HG03139 (cell line): ENCODE results near the gene LCN2.
"Not testable (repeated sequence)": the region's sequence is repeated elsewhere in the genome, so short reads cannot be mapped to it uniquely, and the experiment has no call there.

ENCODE experiments used
- ATAC-seq: cut with Tn5 transposase; IDR thresholded peaks from one replicate; pipeline ENCODE4 v1.9.1; 2021; ENCODE audit not compliant: unreplicated experiment

Gene LCN2

DNA sequence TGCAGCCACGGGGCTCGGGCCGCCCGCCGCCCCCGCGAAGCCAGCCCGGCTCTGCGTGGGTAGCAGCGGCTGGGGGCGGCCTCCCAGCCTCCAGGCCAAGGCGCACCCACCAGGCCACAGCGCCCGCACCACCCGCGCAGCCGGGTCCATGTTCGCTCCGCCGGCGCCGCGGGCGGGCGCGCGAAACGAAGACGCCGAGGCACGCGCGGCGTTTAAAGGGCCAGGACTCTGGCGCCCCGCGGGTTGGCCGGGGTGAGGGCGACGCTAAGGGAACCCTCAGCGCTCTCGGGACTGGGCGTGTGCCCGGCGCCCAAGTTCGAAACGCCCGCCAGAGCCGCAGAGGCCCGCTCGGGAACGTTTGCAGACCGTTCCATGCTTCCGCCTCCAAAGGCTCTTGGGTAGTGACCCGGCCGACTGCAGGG is 21.7 kb upstream of the LCN2 start, which contains the start of gene PTGES2:
TSS of gene PTGES2 (minus strand) at position 162 of the 422 bp plus-strand sequence. CDS start at position 150, 12 bp downstream.
- ATAC-seq: peak; percentile 44

DNA sequence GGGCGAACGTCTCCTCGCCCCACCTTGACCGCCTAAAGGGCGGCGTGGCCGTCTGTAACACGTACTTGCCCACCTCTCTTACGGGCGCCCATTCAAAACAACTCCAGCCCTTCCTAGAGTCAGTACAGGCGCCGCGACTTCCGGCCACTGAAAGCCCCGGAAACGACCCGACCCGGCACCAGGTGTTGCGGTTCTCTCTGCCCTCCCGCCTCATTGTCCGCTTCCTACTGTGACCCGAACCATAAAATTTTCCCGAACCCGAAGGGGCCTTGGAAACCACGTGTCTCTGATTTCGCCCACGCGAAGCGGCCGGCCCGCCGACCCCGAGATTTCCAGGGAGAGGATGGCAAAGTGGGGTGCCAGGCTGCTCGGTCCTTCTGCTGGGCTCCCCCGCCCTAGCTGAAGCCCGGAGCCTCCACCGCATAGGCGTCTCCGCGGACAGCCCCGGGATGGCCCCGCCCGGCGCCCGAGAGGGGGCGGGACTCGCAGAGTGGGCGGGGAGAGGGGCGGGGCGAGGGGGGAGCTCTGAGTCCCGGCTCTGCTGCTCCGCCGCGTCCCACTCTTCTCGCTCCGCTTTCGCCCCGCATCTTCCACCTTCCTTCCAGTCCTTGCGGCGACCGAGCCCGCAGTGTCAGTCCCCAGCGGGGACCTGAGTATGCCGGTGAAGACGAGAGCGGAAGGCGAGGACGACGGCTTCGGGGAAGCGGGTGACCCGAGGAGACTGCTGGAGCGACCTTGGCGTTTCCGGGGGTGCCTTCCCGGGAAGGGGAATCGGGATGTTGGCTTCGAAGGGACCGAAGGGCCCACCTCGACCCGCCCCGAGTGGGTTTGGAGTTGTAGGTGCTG is 21.0 kb upstream of the LCN2 start:
- peak; percentile 57 for ATAC-seq

GRCh38 chr9:128128836-128129590 is 20.2 kb upstream of the LCN2 start:
- no peak for ATAC-seq

- not testable (repeated sequence) for ATAC-seq
Observed at GRCh38 chr9:128129976-128130590, 19.2 kb upstream of the LCN2 start.

GRCh38 chr9:128130651-128131050 is 18.6 kb upstream of the LCN2 start:
- ATAC-seq: not testable (repeated sequence)

- not testable (repeated sequence) for ATAC-seq
Observed at GRCh38 chr9:128131346-128131745, 17.9 kb upstream of the LCN2 start.

DNA sequence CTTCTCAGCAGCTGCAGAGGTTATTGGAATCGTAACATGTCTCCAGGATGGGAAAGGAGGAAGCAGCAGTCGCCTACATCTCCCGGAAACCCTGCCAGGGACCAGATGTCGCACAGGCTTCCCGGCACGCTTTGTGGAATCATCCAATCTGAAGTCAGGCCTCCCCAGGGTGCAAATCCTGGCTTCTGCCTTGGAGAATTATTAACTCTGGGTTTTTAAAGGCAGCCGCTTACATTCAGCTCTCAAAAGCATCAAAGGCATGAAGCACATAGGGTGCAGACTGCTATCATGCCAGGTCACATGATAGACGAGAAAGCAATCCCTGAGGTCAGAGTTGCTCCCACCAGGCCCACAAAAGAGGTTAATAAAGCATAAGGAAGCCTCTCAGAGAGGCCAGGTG is 17.1 kb upstream of the LCN2 start:
- ATAC-seq: not testable (repeated sequence)

- ATAC-seq: not testable (repeated sequence)
Observed at GRCh38 chr9:128135561-128135960, 13.7 kb upstream of the LCN2 start.

DNA sequence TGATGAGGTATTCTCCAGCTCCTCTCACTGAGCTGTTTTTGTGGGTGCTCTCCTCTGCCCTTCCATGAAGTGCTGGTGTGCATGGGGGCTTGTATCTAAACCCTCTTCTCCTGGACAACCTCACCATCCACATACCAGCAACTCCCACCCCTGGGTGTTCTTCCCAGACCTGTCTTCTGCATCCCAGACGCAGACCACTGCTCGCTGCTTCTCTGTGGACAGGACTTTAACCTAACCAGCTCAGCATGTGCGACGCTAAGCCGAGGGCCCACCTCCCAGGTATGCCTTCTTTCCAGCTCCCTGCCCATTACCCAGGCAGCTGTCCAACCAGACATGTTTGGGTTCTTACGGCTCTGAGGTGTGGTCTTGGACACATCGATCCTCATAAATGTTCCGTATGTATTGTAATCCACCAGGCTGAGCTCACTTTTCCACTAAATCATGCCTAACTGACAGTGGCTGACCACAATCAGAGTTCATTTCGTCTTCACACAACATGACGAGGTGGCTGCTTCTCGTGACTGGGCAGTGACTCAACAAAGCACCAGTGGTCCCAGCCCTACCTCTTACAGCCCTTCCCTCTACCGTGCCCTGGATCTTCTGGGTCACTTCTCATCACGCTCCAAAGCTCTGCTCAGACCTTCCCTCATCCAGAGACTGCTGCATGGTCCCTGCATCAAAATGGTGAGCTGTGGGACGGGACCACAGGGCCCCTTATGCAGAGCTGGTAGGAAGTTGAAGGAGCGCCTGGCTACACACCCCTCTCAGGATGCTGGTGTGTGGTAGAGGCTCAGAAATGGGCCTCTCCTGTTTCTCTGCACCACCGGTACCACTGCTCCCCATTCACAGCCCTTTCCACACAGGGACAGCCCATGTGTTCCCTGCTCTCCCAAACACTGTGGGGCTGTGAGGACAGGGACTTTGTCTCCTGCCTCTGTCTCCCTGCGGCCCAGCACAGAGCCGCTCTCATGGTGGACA is 12.1 kb upstream of the LCN2 start:
- ATAC-seq: no peak

DNA sequence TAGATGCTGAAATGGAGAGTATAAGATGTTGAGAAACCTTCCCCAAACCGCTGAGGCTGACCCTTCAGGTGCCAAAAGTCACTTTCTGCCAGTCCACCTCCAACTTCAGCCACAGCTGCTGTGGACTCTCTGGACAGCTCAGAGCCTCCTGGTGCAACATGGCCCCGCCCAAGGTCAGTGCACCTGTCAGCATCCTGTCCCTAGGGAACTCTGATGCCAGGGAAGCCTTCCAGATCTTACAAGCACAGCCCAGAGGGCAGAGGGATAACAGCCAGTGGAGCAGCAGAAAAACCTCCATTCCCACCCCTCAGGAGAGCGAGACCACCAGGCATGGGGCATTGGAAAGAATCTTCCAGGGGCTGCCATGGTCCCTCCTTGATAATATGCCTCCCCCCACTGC is 11.3 kb upstream of the LCN2 start:
- no peak for ATAC-seq

DNA sequence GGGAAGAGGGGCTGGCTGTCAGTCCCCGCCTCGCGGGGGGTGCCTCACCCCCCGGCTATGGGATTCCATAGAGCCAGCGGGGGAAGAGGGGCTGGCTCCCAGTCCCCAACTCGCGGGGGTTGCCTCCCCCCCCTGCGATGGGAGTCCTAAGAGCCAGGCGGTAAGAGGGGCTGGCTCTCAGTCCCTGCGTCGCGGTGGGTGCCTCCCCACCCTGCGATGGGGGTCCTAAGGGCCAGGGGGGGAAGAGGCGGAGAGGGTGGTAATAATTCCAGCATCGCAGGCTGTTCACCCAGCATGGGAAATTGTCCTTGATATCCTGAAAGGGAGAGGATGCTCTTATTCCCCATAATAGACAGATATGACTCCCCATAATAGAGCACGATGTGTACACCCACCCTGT is 9.6 kb upstream of the LCN2 start:
- ATAC-seq: no peak

GRCh38 chr9:128141604-128142003 is 7.6 kb upstream of the LCN2 start:
- ATAC-seq: no peak

- no peak for ATAC-seq
Observed at GRCh38 chr9:128142061-128142460, 7.2 kb upstream of the LCN2 start.

DNA sequence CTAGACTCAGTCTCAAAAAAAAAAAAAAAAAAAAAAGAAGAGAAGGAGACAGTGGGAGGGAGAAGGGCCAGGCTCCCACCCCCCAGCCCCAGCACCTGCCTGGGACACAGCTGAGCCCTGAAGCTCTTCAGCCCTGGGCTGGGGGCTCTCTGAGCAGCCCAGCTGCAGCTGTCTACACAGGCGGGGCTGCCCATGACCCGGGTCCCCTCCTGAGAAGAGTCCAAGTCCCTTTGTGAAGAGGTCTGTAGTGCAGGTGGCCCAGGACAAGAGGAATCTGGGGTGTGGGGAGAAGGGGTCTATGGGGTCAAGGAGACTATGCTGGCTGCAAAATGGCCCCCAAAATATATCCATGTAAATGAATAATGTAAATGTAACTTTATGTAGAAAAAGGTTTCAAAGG is 6.7 kb upstream of the LCN2 start:
- ATAC-seq: no peak

DNA sequence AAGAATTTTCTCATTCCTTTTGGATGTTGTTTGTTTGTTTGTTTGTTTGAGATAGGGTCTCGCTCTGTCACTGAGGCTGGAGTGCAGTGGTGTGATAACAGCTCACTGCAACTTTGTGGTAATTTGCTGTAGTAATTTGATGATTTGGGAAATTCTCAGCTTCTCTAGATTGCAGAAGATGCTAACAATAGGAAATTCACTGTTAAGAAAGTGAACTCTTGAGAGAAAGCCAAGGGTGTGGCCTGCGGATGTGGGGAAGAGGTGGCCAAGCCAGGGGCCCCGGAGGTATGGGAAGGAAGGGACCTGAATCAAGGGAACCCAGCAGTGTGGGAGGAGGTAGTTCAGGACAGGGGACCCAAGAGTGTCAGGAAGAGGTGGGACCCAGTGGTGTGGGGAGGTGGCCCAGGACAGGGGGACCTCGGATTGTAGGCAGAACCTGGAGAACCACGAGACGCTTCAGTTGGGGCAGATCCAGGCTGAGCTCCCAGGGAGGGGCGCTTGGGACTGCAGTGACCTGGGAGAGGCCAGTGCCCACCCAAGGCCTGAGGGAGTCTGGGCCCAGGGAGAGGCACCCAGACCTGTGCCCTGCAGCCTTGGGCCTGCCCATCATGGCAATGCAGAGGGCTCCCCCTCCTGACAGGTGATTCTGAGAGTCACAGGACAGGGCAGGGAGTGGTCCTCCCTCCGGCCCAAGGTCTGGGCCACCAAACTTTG is 5.6 kb upstream of the LCN2 start:
- no peak for ATAC-seq

DNA sequence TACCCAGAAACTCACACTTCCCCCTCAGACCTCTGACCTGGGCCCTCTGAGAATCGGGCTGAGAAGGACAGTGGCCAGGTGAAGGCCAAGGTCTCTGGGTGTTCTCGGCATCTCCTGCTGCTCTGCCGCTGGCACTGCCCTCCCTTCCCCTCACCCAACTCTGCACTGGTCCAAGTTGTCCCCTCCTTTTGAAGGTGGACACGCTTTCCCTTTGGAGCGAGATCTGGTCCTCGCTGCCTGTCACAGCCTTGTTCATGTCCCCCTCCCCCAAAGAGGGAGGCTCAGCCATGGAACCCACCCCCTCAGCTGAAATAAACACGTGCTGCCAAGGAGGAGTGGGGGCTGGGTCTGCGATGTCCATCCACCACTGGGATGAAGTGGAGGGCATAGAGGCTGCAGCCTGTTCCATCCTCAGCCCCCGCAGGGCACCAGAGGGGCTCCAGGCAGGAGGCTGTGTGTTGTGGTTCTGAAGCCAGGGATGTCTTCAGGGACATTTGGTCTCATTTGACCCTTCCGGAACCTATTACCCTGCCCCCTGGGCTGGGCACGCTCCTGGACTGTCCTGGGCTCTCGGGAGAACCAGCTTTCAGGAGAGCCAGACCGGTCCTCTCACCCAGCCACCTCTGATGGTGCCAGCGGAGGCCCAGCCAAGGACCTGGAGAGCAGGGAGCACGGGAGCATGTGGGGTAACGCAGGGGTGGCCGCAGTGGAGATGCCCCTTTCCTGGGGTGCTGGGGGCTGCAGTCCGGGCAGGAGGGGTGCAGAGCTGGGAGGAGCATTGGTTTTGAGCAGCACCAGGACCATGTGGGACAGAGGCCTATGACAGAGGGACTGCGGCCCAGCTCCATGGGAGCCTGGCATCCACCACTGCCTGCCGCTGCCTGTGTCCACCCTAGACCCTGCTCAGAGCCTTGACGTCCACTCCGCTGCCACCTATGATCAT is 4.7 kb upstream of the LCN2 start:
- no peak for ATAC-seq

DNA sequence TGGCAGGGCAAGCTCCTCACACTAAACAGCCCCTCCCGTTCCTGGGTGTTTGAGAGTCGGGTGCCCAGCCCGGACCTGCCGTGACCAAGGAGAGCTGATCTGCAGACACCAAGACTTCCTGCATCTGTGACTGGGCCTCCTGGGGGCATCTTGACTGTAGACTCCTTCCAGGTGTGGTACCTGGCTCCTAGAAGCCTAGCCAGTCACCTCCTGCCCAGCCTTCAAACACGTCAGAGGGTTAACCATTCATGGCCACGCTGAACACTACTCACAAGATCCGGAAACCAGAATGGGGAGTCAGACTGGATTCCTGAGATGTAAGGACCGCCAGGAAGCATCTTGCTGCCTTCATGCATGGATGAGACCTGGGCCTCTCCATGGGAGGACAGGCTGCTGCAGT is 3.7 kb upstream of the LCN2 start:
- ATAC-seq: no peak

DNA sequence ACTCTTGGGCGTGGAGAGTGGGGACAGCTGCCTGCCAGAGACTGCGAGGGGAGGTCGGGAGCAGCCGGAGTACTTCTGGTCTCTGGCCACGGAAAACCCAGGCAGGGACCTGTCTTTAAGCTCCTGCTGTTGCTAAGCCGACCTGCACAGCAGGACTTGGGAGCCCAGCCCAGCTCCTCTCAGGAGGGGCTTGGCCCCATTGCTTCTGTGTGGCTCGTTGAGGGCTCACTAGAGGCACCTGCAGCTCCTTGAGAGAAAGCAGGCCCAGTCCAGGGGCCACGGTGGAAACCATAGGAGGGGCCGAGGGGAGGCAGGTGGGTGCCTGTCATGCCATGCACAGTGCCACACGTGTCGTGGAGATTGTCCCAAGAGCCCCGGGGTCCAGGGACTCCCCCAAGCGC is 3.3 kb upstream of the LCN2 start:
- ATAC-seq: no peak
